NCI-H82 (cell line): Measurements from ENCODE around the gene NYAP1.

Source experiments
- DNase-seq: peaks from one replicate; lab custom pipeline; 2025; lab: John Stamatoyannopoulos, UW

NYAP1 gene

DNA sequence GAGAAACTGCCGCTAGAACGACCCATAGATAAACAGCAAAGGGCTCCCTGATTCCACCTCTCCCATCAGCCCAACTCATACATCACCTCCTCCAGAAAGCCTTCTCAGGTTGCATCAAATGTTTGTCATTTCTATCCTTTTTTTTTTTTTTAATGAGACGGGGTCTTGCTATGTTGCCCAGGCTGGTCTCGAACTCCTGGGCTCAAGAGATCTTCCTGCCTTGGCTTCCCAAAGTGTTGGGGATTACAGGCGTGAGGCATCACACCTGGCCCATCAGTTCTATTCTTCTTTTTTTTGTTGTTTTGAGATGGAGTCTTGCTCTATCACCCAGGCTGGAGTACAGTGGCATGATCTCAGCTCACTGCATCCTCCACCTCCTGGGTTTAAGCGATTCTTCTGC lies 26.7 kb upstream of the NYAP1 start:
- DNase-seq = no peak

DNA sequence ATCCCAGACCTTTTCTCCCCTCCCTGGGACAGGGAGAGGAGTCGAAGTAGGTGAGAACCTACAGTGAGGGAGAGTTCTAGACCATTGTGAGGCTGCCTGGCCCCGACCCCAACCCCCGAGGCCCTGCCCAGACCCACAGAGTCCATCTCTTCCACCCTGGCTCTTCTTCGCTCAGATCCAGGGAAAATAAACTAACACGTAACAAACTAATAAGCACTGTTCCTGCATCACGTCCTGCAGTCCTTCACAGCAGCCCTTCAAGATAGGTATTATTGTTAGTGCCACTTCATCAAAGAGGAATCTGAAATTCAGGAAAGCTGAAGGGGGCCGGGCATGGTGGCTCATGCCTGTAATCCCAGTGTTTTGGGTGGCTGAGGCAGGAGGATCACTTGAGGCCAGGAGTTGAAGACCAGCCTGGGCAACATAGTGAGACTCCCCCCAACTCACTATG lies 19.5 kb upstream of the NYAP1 start, which contains the start of gene SPACDR:
Gene SPACDR, minus strand, starts transcription at position 51 of the 451 bp plus-strand sequence. CDS start 235 bp downstream, outside the sequence.
- no peak for DNase-seq

DNA sequence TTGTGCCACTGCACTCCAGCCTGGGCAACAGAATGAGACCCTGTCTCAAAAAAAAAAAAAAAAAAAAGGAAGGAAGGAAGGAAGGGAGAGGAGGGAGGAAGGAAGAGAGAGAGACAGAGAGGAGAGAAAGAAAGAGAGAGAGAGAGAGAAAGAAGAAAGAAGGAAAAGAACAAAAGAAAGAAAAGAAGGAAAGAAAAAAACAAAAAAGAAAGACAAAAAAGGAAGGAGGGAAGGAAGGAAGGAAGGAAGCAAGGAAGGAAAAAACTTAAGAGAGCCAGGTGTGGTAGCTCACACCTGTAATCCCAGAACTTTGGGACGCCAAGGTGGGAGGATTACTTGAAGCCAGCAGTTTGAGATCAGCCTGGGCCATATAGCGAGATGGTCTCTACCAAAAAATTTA lies 18.9 kb upstream of the NYAP1 start:
- DNase-seq = no peak

DNA sequence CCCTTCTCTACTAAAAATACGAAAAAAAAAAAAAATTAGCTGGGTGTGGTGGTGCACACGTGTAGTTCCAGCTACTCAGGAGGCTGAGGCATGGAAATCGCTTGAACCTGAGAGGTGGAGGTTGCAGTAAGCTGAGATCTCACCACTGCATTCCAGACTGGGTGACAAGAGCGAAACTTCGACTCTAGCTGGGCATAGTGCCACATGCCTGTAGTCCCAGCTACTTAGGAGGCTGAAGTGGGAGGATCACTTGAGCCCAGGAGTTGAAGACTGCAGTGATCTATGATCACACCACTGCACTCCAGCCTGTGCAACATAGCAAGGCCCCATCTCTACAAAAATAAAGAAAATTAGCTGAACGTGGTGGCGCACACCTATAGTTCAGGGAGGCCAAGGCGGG lies 18.4 kb upstream of the NYAP1 start:
- DNase-seq = no peak

DNA sequence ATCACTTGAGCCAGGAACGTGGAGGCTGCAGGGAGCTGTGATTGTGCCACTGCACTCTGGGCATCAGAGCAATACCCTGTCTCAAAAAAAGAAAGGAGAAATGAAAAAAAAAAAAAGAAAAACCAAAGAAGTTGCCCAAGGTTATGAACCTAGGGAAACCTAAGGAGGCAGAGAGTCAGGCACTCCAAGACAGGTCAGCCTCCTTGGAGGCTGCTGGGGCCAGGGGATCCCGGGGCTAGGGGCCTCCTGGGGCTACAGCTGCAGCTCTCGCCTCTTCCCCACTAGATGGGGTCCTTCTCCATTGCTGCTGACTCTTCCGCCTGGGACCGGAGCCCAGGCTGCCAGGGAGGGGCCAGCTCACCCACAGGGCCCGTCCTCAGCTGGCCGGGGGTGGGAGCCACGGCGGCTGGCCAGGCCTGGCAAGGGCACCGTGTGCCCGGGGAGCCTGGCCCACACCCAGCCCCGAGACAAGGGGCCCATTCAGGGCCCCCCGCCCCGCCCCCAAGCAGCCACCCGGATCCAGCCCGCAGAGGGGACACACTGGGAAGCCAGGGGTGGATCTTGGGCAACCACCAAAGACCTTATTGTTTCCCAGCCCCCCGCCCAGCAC lies 17.9 kb upstream of the NYAP1 start:
- DNase-seq = peak; percentile 77

DNA sequence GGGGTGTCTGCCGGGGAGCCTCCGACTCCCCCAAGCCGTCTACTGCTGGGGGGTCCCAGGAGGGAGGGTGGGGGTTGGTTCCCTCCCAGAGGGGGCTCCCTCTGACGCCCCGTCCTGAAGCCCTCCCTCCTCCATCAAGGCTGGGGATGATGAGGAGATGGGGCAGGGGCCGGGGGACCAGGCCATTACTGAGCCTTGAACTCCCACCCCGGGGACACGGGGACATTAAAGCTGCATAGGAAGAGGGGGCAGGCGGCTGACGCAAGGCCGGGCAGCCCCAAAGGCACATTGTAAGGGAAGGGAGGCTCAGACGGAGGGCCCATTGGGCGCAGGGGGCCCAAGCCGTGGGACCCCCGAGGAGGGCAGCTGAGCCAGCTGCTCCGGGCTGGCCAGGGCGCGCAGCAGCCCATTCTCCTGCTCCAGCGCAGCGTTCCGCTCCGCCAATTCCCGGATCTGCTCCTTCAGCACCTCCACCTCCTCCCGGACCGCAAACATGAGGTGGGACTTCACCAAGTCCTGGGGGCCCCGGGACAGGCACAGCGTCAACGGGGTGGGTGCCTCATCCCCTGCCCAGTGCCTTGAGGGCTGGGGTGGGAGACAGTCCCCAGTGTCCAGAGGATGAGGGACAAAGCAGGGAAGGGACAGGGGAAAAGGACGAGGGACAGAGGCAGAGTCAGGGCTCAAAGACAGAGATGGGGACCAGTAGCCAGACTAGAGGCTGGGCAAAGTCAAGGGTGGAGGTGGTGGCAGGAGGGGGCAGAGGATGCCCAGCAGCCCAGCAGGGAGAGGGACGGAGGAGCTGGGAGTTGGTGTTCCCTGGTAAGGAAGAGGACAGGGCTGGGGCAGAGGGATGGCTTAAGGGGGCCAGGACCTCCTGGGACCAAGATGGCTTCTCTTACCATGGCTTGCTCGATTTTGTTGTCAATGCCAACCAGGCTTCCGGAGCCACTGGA lies 16.8 kb upstream of the NYAP1 start:
- DNase-seq = no peak

DNA sequence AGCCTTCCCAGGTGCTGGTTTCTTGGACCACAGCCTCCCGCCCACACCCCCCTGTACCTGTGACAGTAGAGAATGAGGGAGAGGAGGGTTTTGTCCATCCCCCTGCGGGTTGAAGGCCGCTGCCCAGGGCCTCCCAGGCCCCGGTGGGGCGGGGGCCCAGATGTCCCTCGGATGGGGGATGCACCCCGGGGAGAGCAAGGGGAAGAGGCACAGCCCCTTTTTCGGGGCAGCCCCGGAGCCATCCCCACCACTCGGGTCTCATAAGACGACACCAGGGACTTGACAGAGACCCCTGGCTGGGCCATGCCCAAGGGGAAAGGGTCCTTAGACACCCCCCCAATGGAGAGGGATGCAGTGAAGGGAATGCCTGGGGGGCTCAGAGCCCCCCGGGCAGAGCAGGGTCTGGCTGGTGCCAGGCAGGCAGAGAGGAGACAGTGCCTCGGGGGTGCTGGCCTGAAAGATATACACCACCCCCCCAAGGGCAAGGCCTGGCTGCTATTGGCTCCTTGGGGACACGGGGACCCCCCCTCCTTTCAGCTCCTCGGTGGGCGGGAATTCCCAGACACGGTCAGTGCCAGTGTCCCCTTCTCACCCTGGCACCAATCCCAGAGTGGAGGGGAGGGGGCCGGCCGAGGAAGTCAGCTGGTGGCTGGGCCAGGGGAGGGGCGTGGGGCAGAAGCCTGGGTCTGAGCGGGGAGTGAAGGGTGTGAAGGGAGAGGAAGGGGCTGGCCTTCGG lies 15.9 kb upstream of the NYAP1 start:
- DNase-seq = no peak

DNA sequence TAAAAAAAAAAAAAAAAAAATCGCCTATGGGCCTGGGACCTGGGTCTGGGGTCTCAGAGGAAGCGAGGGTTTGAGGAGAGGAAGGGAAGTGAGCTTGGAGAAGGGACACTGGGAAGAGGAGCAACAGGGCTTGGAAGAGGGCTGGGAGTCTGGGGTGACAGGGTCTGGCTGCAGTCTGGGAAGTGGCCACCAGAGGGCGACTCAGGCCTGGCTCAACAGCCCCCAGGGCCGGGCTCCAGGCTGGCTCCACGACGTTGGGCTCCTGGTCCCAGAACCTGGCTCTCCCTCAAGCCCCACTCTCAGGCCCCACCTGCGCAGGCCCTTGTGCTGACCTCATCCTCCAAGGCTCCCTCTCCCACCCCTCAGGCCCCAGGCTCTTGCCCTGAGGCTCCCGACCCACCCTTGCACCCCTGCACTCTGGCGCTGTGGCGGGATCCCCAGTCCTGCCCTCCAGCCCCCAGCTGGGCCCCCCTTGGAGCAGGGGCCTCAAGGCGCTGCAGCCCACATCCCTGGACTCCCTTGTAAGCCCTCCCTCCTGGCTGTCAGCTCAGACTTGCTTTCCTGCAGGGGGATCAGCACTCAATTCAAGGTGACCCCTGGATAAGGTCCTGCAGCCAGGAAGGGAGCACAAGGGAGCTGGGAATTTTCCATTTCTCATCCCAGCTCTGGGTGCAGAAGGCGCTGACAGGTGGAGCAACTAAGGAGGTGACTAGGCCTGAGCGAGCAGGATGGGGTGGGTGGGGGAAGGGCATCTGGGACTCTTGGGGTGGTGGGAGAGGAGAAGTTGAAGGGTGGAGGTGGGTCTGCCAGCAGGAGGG lies 14.3 kb upstream of the NYAP1 start:
- peak; percentile 86 for DNase-seq

DNA sequence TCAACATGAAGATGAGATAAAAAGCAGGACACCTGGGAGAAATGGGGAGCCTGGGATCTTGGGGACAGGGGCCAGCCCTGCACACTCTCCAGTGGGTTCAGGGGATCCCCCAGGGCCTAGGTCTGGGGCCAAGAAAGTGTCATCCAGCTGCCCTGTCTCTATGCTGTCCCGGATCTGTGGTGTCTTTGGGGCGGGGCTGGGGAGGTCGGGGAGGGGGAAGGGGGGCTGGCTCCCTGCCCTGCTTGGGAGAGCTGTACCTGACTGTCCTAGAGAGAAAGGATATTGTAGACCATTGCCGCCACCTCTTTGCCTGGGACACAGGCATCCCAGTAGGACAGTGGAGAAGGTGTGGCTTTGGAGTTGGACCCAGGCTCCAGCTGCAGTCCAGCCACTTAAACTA lies 12.7 kb upstream of the NYAP1 start:
- DNase-seq = no peak

DNA sequence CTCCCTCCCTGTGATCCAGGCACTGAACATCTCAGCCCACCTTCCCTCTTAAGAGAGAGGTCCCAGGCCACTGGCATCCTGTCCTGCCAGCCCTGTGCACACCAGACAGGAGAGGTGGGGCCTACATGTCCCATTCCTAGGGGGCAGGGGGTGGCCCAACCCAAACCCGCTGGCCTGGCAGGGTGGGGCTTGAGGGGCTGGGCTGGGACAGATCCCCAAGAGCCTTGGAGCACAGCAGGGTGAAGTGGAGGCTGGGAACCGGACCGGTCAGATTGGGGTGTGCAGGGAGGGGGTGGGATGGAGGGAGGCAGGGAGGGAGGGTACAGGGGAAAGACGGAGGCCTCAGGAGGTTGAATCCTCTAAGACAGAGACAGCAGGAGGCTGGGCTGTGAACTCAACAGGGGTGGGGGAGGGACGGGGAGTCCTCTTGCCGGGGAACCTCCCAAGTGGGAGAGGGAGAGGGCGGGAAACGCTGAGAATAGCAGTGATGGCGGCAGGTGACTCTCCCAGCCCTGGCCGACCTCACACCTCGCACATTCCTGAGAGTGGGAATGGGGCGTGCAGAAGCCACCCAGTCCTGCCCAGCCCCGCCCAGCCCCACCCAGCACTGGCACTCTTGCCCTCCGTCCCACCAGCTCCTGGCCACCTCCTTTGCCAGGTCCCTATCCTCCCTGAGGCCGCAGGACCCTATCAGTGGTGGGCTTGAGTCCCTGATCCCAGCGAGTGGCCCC lies 11.4 kb upstream of the NYAP1 start:
- no peak for DNase-seq

DNA sequence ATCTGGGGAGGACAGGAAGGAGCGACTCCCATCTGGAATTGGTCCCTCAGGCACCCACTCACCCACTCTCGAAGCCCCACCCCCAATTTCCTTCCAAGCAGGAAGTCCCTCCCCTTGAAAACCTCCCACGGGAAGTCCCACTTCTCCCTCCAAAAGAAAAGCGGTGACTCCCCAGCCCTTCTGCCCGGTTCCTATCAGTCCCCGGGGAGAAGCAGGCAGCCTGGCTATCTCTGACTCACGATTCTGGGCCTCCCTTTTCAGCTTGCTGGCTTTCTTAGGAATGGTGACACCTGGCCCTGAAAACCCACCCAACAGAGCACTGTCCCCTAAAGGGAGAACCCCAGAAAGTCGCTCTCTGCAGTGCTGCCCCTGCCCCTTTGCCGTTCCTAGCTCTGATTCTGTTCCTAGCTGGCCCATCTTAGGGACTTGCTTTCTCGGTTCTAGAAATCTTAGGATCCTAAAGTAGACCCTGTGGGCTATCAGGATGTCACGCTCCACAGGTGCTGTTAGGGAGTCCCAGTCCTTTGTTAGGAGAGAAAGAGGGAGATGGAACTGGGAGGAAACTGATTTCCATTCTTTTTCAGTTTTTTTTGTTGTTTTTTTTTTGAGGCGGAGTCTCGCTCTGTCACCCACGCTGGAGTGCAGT lies 10.8 kb upstream of the NYAP1 start:
- peak; percentile 43 for DNase-seq

DNA sequence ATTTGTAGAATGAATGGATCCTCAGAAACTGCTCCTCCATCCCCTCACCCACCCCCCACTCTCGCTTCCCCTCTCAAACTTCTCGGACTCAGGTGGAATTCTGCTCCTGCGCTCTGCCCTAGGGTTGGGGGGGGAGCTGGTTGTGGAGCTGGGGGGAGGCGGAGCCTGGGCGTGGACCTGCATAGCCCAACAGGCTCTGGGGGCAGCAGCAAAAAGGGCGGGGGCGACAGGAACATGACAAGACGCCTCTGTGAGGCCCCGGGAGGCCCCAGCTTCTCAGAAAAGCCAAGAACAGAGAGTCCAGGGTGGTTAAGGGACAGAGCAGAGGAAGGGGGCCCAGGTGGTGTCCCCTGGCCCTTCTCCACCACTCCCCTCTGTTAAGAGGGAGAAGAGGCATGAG lies 8.2 kb upstream of the NYAP1 start:
- DNase-seq = no peak

DNA sequence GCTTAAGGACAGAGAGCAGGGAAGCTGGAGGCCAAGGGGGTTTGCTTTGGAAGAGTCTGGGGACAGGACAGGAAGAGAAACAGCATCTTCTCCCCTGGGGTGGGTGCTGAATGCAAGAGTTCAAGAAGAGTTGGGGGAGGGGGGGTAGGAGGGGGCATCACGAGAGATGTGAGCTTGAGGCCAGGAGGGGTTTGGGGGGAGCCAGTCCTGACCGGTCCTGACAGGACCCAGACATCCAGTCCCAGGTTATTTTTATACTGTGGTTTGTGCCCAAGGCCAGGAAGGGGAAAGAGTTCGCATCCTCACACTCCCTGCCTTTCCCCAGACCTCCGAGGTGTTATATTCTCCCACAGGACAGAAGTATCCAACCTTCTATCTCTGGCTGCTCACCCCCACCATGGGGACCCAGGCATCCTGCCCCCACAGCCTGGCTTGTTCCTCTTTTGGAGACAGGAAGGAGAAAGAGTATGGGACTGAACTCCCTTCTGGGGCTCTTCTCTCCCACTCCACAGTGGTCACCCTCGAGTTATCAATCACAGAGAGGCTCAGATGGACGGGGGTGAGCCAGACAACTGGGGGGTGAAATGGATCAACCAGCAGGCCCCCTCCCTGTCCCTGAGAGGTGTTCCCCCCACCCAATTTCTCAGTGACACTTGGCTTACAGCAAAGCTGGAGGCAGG lies 7.5 kb upstream of the NYAP1 start:
- no peak for DNase-seq

DNA sequence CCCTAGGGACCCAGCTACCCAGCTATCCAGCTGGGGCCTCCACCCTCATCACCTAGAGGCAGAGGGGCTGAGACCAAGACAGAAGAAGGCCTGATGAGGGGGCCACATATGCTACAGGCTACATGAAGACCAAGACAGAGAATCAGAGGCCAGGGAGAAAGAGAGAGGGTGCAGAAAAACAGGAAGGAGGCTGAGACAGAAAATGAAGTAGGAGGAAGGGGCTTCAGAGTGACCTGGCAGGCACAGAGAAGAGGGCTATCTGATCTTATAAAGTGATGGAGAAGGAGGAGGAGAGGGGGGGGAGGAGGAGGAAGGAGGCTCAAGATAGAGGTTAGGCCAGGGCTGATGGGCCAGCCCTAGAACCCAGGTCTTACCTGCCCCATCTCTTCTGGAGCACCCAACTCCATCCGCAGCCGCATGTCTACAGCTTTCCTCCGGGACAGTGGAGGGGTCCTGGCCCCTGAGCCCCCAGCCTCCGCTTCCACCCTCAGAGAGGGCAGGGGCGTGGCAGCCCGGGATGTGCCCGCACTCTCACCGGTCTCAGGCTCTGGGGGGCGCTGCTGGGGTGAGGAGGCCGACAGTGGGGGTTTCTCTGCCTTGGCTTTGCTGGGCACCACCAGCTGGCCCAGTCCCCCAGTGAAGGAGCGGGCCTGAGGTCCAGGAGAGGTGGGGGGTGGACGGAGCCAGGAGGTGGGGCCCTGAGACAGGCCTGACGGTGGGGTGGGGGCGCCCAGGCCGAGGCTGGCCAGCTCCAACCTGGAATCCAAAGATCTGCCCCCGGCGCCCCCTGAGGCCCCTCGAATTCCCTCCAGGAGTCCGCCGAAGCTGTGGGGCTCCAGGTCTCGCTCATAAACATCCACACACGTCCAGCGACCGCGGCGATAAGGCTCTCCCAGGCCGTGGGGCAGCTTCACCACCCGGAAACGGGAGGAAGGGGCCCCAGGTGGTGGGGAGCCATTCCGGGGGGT lies 6.5 kb upstream of the NYAP1 start:
- DNase-seq = peak; percentile 18

DNA sequence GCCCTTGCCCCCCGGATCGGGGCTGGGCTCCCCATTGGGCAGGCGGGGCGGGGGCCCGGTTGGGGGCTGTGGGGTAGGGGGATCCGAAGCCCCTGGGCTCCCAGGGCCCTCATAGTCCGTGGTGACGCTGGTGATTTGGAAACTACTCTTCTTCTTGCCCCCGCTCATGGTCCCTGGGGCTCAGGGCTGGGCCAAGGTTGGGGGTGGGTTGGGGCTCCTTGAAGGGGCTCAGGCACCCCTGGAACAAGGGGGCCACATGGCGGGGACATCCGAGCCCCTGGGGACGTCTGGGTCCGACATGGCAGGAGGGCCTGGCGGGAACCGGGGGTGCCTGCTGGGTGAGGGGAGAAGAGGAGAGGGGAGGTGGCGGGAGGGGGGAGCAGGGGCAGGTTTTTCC lies 5.9 kb upstream of the NYAP1 start:
- no peak for DNase-seq

DNA sequence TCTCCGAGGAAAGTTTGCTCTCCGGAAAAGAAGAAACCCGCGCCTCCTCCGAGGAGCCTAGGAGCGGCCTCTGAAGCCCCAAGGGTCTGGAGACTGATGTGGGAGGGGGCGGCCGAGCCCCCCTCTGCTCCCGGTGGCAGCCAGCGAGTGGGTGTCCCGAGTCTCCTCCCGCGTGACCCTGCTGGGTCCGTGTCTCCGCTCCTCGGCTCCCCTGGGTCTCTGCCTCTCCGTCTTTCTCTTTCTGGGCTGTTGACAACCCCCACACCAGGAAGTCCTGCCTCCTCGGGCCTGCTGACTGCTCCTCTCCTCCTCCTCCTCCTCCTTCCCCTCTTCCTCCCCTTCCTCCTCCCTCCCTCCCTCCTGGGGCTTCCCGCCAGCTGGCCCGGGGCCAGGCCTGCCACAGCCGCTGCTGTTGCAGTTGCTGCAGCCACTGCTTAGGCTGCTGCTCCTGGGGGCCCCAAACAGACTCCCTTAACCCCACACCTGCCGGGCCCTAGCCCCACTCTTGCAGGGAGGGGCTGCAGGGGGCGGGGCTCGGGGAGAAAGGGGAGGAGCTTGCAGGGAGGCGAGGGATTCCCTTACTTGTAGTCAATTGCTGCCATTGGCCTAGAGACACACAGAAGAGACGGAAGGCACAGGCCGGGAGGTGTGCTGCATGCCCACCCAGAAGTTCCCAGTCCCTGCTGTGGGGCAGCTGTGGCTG lies 4.6 kb upstream of the NYAP1 start, which contains the start of gene TSC22D4:
Gene TSC22D4, minus strand, starts transcription at position 257 of the 703 bp plus-strand sequence. CDS start 1,176 bp downstream, outside the sequence.
- DNase-seq = peak; percentile 96

DNA sequence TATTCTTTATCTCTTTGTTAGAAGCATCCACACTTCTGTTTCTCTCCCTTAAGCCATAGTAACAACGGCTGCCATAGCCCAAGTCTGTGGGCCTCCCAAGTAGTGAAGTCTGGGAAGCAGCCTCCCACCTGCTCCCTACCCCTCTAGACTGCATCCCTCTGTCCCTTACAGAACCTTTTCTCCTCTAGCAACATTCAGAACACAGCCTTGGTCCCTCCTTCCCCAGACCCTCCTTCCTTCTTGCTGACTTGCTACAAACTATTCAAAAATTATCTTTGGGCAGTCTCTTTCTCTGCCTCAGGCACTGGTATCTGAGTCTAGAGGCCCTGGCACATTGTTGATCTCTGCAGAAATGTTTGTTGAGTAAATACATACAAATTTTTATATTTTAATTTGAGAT lies 2.3 kb upstream of the NYAP1 start:
- no peak for DNase-seq

DNA sequence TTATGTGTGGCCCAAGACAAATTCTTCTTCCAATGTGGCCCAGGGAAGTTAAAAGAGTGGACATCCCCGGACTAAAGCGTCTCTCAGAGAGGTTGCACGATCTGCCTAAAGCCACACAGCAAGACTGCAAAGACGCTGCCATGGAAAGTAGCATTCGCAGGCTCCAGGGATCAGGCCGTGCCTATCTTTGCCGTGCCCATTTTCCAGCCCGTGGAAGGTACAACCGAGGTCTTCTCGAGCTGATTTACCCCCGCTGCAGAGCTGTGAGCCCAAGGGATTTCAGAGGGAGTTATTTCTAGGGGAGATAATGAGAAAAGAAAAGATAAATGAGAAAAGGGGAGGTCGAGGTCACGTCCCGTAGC lies 1.0 kb upstream of the NYAP1 start:
- no peak for DNase-seq
